ENCODE measurements around the gene FOXF1. TPM values are rescaled to one million over a fixed set of nuclear protein-coding genes. Genes with fewer than 3 reads are reported as not detected.
A peak's percentile ranks its signal among the peaks of the same experiment; 100 is the strongest.

Gene FOXF1
- total and polyA plus RNA-seq, 2 experiments from 2014 or later, result 1.5 to 4.2 TPM

DNA sequence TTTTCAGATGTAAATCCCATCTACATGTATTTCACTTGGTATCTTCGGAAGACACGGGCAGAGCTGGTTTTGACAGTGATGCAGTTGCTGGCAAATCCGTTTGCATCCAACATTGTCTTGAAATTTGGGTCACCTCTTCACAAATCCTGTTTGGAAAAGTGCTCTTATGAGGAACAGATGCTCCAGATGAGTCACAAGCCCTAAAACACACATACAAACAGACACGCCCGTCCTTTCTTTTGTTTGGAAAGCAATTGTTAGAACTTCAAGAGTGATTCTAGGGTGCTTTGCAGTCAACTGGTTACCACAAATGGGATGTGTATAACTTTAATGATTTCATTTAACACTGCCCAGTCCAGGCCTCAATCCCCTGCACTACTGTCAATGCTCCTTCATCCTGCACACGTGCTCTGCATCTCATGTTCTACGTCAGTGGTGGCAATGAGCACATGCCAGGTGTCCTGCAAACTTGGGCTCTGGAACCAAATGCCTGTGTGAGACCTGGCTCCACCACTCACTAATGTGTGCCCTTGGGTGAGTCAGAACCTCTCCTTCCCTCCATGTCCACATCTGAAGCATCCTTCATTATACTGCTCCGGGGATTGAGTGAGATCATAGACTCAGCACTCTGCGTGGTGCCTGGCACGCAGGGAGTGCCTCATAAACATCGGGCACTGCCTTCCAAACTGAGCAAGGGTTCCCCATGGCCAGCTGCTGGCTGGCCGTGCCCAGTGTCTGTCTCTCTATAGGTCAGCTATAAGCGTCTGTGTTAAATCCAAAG is 19.3 kb upstream of the FOXF1 start:
- in situ Hi-C loops (cut with MboI), result no loop called here
- H3K9me2 ChIP-seq (ENCODE audit: insufficient read depth), result no peaks in the 10 kb centered on the region
- no peak overlapping the region for H3K4me2 ChIP-seq (ENCODE audit: unreplicated experiment)
- no peaks in the 10 kb centered on the region for H4K20me1 ChIP-seq (ENCODE audit: insufficient read depth)
- TF ChIP-seq EZH2phosphoT487 (IDR thresholded peaks at IDR 0.05; ENCODE audit: insufficient read depth, low read depth), result no peak
- no peak for TF ChIP-seq EZH2 (IDR thresholded peaks at IDR 0.05; ENCODE audit: insufficient read depth, poor library complexity, severe bottlenecking)
- no peak overlapping the region for H2AFZ ChIP-seq
- 20 to 22% methylated on average over 13 of the region's 13 CpGs for WGBS, 2 experiments (ENCODE audit: low coverage in 1 of 2, low lambda C conversion rate in 2 of 2, missing lambda C conversion rate in 2 of 2)
- no peaks in the 10 kb centered on the region for H3K36me3 ChIP-seq (ENCODE audit: low read depth)
- no peaks in the 10 kb centered on the region for H3K79me2 ChIP-seq (ENCODE audit: insufficient read depth)
- peak; percentile 60 for DNase-seq
- H3K27me3 ChIP-seq (replicated peaks; ENCODE audit: insufficient read depth), result peaks cover 96% of the 10 kb centered on the region
- no peaks in the 10 kb centered on the region for H3K9me3 ChIP-seq (ENCODE audit: low read depth)
- H3K9ac ChIP-seq, result no peak overlapping the region
- peaks cover 12% of the 10 kb centered on the region; the same call in 1 of the 2 replicates for H3F3A ChIP-seq (ENCODE audit: insufficient read depth)
- no peaks in the 10 kb centered on the region for H3K4me1 ChIP-seq (ENCODE audit: insufficient read depth)
- no peak overlapping the region for H3K4me3 ChIP-seq
- no peak overlapping the region for H3K27ac ChIP-seq

DNA sequence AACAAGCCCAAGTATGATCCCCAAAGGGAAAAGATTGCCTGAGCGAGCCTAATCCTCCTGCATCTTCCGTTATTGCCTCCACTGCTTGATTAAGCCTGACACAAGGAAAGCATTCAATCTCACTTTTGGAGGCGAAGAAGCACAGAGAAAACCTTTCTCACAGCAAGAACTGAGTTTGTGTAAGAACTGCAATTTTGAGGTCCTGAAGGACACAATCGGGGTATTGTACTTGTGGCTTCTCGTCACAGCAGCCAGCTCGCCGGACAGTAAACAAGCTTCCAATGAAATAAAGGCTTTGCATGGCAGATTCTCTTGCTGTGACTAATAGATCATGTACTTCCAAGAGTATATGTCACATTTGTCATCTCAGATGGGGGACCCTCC is 18.7 kb upstream of the FOXF1 start:
- Histone ChIP-seq H4K20me1 (ENCODE audit: insufficient read depth) (no peaks in the 10 kb centered on the region), H3K9ac (no peak overlapping the region), H3K9me3 (ENCODE audit: low read depth) (no peaks in the 10 kb centered on the region), H3K4me2 (ENCODE audit: unreplicated experiment) (no peak overlapping the region), H3K4me3 (no peak overlapping the region), H2AFZ (no peak overlapping the region), H3K27ac (no peak overlapping the region), H3K36me3 (ENCODE audit: low read depth) (no peaks in the 10 kb centered on the region), H3F3A (ENCODE audit: insufficient read depth) (peaks cover 12% of the 10 kb centered on the region; the same call in 1 of the 2 replicates), H3K27me3 (replicated peaks; ENCODE audit: insufficient read depth) (peaks cover 100% of the 10 kb centered on the region), H3K79me2 (ENCODE audit: insufficient read depth) (no peaks in the 10 kb centered on the region), H3K9me2 (ENCODE audit: insufficient read depth) (no peaks in the 10 kb centered on the region), H3K4me1 (ENCODE audit: insufficient read depth) (no peaks in the 10 kb centered on the region)
- 70 to 79% methylated on average over 7 of the region's 7 CpGs for WGBS, 2 experiments (ENCODE audit: low coverage in 1 of 2, low lambda C conversion rate in 2 of 2, missing lambda C conversion rate in 2 of 2)
- no peak for TF ChIP-seq EZH2phosphoT487 (IDR thresholded peaks at IDR 0.05; ENCODE audit: insufficient read depth, low read depth)
- TF ChIP-seq EZH2 (IDR thresholded peaks at IDR 0.05; ENCODE audit: insufficient read depth, poor library complexity, severe bottlenecking), result no peak
- in situ Hi-C loops (cut with MboI), result no loop called here
- DNase-seq, result no peak

DNA sequence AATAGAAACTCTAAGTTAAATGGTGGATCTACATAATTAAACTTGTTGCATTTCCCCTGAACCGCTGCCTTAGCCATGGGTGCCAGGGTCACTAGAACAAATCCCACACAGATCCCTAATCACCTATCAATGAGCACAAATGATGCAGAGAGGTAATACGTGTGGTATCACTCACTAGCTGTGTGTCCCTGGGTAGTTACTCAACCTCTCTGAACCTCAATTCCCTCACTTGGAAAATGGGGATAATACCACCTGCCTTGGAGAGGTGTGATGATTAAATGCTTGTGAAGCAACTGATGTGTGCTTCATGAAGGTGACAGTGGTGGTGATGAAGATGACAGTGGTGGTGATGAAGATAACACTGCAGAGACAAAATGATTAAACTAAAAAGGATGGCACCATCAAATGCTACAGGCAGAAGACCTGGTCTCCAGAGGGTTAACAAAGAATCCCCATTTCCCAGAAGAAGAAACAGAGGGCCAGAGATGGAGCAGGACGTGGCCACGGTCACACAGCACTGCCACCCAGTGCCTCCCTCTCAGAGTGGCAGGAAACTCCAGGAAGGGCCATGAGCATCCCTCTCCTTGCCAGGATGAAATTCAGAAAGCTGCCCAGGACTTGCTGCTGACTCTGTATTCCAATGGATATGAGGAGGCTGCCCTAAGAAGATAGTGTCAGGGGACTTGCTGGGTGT is 17.9 kb upstream of the FOXF1 start:
- no peaks in the 10 kb centered on the region for H3K9me2 ChIP-seq (ENCODE audit: insufficient read depth)
- 59 to 63% methylated on average over 4 of the region's 4 CpGs for WGBS, 2 experiments (ENCODE audit: low coverage in 1 of 2, low lambda C conversion rate in 2 of 2, missing lambda C conversion rate in 2 of 2)
- H3K36me3 ChIP-seq (ENCODE audit: low read depth), result no peaks in the 10 kb centered on the region
- H3K4me3 ChIP-seq, result no peak overlapping the region
- TF ChIP-seq EZH2phosphoT487 (IDR thresholded peaks at IDR 0.05; ENCODE audit: insufficient read depth, low read depth) (no peak), EZH2 (IDR thresholded peaks at IDR 0.05; ENCODE audit: insufficient read depth, poor library complexity, severe bottlenecking) (no peak)
- in situ Hi-C loops (cut with MboI), result no loop called here
- H3K4me2 ChIP-seq (ENCODE audit: unreplicated experiment), result no peak overlapping the region
- peaks cover 100% of the 10 kb centered on the region for H3K27me3 ChIP-seq (replicated peaks; ENCODE audit: insufficient read depth)
- H4K20me1 ChIP-seq (ENCODE audit: insufficient read depth), result no peaks in the 10 kb centered on the region
- H3K9ac ChIP-seq, result no peak overlapping the region
- H2AFZ ChIP-seq, result no peak overlapping the region
- no peaks in the 10 kb centered on the region for H3K4me1 ChIP-seq (ENCODE audit: insufficient read depth)
- no peaks in the 10 kb centered on the region for H3K9me3 ChIP-seq (ENCODE audit: low read depth)
- H3F3A ChIP-seq (ENCODE audit: insufficient read depth), result peaks cover 12% of the 10 kb centered on the region; the same call in 1 of the 2 replicates
- H3K27ac ChIP-seq, result no peak overlapping the region
- no peaks in the 10 kb centered on the region for H3K79me2 ChIP-seq (ENCODE audit: insufficient read depth)
- DNase-seq, result no peak

DNA sequence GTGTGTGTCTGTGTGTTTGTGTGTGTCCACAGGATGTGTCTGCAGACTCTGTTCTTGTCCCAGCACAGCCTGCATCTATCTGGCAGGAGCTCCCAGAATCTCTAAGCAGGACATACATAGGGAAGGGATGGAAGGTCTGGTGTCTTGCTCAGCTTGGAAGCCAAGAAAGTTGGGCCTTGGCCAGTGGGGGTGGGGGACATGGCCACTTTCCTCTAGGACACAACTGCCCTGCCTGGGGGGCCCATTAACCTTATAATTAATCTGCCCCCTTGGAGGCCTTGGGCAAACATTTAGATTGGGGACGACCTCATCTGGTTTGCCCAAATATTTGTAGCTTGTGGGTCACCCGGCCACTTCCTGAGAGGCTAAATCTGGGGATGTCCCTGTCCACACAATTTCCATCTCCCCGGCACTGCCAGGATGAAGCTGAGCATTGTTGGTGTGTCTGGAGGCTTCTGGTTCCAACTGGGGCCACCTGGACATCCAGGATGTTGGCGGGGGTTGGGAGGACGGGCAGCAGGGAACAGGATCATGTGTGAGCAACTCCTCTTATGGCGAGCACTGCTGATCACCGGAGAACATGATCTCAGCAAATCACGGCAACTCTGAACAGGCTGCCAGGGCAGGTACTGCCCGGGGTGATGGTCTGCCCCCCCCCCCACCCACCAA is 17.2 kb upstream of the FOXF1 start:
- DNase-seq, result no peak
- peaks cover 97% of the 10 kb centered on the region for H3K27me3 ChIP-seq (replicated peaks; ENCODE audit: insufficient read depth)
- no peaks in the 10 kb centered on the region for H3K4me1 ChIP-seq (ENCODE audit: insufficient read depth)
- H3K36me3 ChIP-seq (ENCODE audit: low read depth), result no peaks in the 10 kb centered on the region
- H3K4me3 ChIP-seq, result no peak overlapping the region
- no peak for TF ChIP-seq EZH2phosphoT487 (IDR thresholded peaks at IDR 0.05; ENCODE audit: insufficient read depth, low read depth)
- TF ChIP-seq EZH2 (IDR thresholded peaks at IDR 0.05; ENCODE audit: insufficient read depth, poor library complexity, severe bottlenecking), result no peak
- no peak overlapping the region for H2AFZ ChIP-seq
- H3K9me2 ChIP-seq (ENCODE audit: insufficient read depth), result no peaks in the 10 kb centered on the region
- no peaks in the 10 kb centered on the region for H4K20me1 ChIP-seq (ENCODE audit: insufficient read depth)
- H3K9me3 ChIP-seq (ENCODE audit: low read depth), result no peaks in the 10 kb centered on the region
- in situ Hi-C loops (cut with MboI), result no loop called here
- WGBS, 2 experiments (ENCODE audit: low coverage in 1 of 2, low lambda C conversion rate in 2 of 2, missing lambda C conversion rate in 2 of 2), result 27 to 39% methylated on average over 9 of the region's 9 CpGs
- no peak overlapping the region for H3K4me2 ChIP-seq (ENCODE audit: unreplicated experiment)
- H3K9ac ChIP-seq, result no peak overlapping the region
- peaks cover 12% of the 10 kb centered on the region; the same call in 1 of the 2 replicates for H3F3A ChIP-seq (ENCODE audit: insufficient read depth)
- H3K27ac ChIP-seq, result no peak overlapping the region
- no peaks in the 10 kb centered on the region for H3K79me2 ChIP-seq (ENCODE audit: insufficient read depth)
